A673 (cell line): ENCODE data around the gene GALNT14.

Experiments used
- CTCF ChIP-seq: fragments of 300-800, 200-600 bp; sonication (generic); conservative IDR thresholded peaks from 2 replicates; pipeline ENCODE4 v1.5.1; 2017; ENCODE audit warnings: low read depth, mild to moderate bottlenecking, antibody characterized with exemption, low read length, moderate library complexity, mixed read lengths
- EZH2 ChIP-seq: fragments of 200-600 bp; sonication (generic); IDR thresholded peaks from 2 replicates; pipeline ENCODE4 v1.6.1; 2017; ENCODE audit warnings: borderline replicate concordance, low read depth, mild to moderate bottlenecking, mixed read lengths, antibody characterized with exemption, low read length; ENCODE audit not compliant: poor library complexity, severe bottlenecking

DNA sequence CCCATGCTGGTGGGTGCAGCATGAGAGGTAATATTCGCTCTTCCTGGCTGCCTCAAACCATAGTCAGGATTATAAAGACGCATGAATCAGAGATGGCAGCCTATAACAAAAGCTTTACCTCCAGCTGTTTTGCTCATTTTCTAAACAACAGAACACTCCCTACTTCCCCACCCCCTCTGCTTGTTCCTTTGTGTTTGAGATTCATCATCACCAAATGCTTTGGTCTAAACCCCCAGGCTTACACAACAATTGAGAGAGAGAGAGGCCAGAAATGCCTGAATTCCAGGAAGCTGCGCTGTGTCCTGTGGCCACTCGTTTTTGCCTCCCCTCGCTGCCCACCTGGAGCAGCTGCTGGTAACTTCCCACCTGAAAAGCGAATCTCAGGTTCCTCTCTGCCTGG lies 252.2 kb downstream of the GALNT14 start:
- TF ChIP-seq EZH2 (no peak), CTCF (no peak)
